ENCODE data around the gene TPO. TPM values are rescaled to one million over a fixed set of nuclear protein-coding genes. Genes with fewer than 3 reads are reported as not detected.

Gene TPO
- total RNA-seq, 1 experiment from 2014 or later: not detected

DNA sequence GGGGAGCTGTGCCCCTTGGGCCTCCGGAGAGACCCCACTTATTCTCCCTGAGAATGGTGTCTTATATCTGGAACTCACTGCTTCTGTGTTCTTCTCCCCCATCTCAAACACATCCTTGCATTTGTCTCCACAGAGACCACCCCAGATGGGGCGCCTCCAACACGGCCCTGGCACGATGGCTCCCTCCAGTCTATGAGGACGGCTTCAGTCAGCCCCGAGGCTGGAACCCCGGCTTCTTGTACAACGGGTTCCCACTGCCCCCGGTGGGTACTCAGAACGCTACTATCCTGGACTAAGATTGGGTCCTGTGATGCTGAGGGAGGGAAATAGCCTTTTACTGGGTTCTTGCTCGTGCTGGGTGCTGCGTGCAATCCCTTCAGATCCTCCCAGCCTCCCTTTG is 40.3 kb downstream of the TPO start:
- CTCF ChIA-PET: no interaction called here
- intact Hi-C loops (cut with micrococcal nuclease; ENCODE audit: unreplicated experiment): no loop called here

GRCh38 chr2:1454346-1454745 is 41.1 kb downstream of the TPO start:
- Histone ChIP-seq H3K27ac (ENCODE audit: low read length) (no peak overlapping the region), H3K4me1 (ENCODE audit: control insufficient read depth, insufficient read depth, low read length) (peaks cover 4% of the 10 kb centered on the region; the same call in 1 of the 2 replicates), H3K4me3 (ENCODE audit: low read depth in 2 of 2, low read length in 2 of 2) (no peak overlapping the region), H3K36me3 (ENCODE audit: control insufficient read depth, insufficient read depth, low read length) (no peaks in the 10 kb centered on the region), H3K9me3 (ENCODE audit: control insufficient read depth, insufficient read depth, low read depth, low read length) (no peaks in the 10 kb centered on the region), H3K27me3 (ENCODE audit: control insufficient read depth, insufficient read depth, low read length) (peaks cover 7% of the 10 kb centered on the region; the same call in 1 of the 2 replicates)
- BruUV-seq (replicated peaks): no TSS peak
- CTCF ChIA-PET: no interaction called here
- POLR2A ChIA-PET: no interaction called here
- intact Hi-C loops (cut with micrococcal nuclease; ENCODE audit: unreplicated experiment): no loop called here
- DNase-seq (ENCODE audit: low read depth, low spot score) (no peak), ATAC-seq (no peak)
- in situ Hi-C loops (cut with HindIII; ENCODE audit: low pct_unique_long_range_greater_than_20kb, low sequenced_read_pairs): no loop called here
- TF ChIP-seq CTCF (IDR thresholded peaks at IDR 0.05) (no peak), POLR2AphosphoS5 (IDR thresholded peaks at IDR 0.05; ENCODE audit: low read depth, low read length) (no peak), SIN3A (IDR thresholded peaks at IDR 0.05; ENCODE audit: borderline replicate concordance, insufficient read depth, low read depth, low read length) (no peak), TCF7L2 (IDR thresholded peaks at IDR 0.05; ENCODE audit: low read depth, low read length) (no peak)
- TF ChIP-seq, protein P1, sequence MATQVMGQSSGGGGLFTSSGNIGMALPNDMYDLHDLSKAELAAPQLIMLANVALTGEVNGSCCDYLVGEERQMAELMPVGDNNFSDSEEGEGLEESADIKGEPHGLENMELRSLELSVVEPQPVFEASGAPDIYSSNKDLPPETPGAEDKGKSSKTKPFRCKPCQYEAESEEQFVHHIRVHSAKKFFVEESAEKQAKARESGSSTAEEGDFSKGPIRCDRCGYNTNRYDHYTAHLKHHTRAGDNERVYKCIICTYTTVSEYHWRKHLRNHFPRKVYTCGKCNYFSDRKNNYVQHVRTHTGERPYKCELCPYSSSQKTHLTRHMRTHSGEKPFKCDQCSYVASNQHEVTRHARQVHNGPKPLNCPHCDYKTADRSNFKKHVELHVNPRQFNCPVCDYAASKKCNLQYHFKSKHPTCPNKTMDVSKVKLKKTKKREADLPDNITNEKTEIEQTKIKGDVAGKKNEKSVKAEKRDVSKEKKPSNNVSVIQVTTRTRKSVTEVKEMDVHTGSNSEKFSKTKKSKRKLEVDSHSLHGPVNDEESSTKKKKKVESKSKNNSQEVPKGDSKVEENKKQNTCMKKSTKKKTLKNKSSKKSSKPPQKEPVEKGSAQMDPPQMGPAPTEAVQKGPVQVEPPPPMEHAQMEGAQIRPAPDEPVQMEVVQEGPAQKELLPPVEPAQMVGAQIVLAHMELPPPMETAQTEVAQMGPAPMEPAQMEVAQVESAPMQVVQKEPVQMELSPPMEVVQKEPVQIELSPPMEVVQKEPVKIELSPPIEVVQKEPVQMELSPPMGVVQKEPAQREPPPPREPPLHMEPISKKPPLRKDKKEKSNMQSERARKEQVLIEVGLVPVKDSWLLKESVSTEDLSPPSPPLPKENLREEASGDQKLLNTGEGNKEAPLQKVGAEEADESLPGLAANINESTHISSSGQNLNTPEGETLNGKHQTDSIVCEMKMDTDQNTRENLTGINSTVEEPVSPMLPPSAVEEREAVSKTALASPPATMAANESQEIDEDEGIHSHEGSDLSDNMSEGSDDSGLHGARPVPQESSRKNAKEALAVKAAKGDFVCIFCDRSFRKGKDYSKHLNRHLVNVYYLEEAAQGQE (IDR thresholded peaks at IDR 0.05; ENCODE audit: insufficient read depth in 1 of 2, low read depth in 2 of 2, low read length in 1 of 2): no peak

More for the DNA sequence above, 40.3 kb downstream of the TPO start:
- Histone ChIP-seq H3K36me3 (ENCODE audit: control insufficient read depth, insufficient read depth, low read length) (no peaks in the 10 kb centered on the region), H3K9me3 (ENCODE audit: control insufficient read depth, insufficient read depth, low read depth, low read length) (no peaks in the 10 kb centered on the region), H3K4me1 (ENCODE audit: control insufficient read depth, insufficient read depth, low read length) (peaks cover 4% of the 10 kb centered on the region; the same call in 1 of the 2 replicates), H3K27me3 (ENCODE audit: control insufficient read depth, insufficient read depth, low read length) (peaks cover 8% of the 10 kb centered on the region; the same call in 1 of the 2 replicates), H3K27ac (ENCODE audit: low read length) (no peak overlapping the region), H3K4me3 (ENCODE audit: low read depth in 2 of 2, low read length in 2 of 2) (no peak overlapping the region)
- DNase-seq (ENCODE audit: low read depth, low spot score): no peak
- in situ Hi-C loops (cut with HindIII; ENCODE audit: low pct_unique_long_range_greater_than_20kb, low sequenced_read_pairs): no loop called here
- no peak for ATAC-seq
- BruUV-seq (replicated peaks): no TSS peak
- POLR2A ChIA-PET: no interaction called here
- TF ChIP-seq CTCF (IDR thresholded peaks at IDR 0.05) (no peak), POLR2AphosphoS5 (IDR thresholded peaks at IDR 0.05; ENCODE audit: low read depth, low read length) (no peak), TCF7L2 (IDR thresholded peaks at IDR 0.05; ENCODE audit: low read depth, low read length) (no peak), SIN3A (IDR thresholded peaks at IDR 0.05; ENCODE audit: borderline replicate concordance, insufficient read depth, low read depth, low read length) (no peak)
- TF ChIP-seq, protein P1 (IDR thresholded peaks at IDR 0.05; ENCODE audit: insufficient read depth in 1 of 2, low read depth in 2 of 2, low read length in 1 of 2): no peak

All from Panc1 (cell line).